CD4-positive, alpha-beta T cell treated with Interleukin-12 subunit alpha and Interleukin-12 subunit beta, for 1 hour (primary cell): ENCODE measurements around the gene SPON1.
"Not testable (repeated sequence)": the region's sequence is repeated elsewhere in the genome, so short reads cannot be mapped to it uniquely, and the experiment has no call there.

ENCODE experiments used
- DNase-seq: peaks from one replicate; pipeline ENCODE4 v3.0.0-alpha.2; 2020

Gene SPON1

DNA sequence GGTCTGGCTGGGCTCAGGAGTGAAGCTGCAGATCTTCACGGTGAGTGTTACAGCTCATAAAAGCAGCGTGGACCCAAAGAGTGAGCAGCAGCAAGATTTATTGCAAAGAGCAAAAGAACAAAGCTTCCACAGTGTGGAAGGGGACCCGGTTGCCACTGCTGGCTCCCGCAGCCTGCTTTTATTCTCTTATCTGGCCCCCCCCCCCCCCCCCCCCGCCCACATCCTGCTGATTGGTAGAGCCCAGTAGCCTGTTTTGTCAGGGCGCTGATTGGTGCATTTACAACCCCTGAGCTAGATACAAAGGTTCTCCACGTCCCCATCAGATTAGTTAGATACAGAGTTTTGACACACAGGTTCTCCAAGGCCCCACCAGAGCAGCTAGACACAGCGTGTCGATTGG lies 128.1 kb downstream of the SPON1 start:
- DNase-seq, result not testable (repeated sequence)

DNA sequence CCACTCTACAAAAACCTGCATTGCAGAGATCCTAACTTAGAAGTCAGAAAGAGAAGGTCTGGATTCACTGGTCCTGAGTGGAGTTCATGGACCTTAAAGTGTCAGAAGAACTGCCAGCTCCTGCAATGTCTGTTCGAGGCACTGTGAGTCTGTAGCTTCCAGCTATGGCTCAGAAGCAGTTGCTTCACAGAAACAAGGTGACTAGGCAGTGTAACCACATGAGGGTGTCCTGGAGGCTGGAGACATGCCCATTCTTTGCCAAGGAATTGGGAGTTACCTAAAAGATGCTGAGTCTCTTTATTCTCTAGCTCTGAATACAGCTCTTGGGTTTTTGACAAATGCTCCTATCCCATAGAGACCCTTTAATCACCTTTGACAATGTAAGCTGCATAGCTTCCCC lies 130.5 kb downstream of the SPON1 start:
- no peak for DNase-seq

DNA sequence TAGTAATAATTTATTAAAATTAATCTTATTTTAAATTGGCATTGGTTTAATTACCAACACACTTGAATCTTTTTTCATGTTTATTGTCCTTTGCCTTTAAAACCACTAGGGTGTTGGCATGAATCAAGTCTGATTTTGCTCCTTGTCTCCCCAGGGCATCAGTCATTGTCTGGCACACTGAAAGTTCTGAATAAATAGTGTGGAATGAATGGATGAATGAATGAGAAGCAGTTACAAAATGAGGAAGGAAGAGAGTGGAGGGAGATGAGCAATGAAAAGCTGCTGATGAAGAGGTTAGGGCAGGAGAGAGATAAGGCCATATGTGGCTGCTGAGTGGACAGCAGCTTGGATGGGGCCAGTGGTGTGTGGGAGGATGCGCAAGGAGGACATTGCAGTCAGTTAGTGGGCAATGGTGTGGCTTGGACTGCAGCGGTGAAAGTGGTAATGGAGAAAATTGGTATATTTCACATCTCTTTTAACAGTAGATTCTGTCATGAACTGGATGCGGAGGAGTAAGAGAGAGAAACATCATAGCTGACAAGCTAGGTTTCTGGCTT lies 132.0 kb downstream of the SPON1 start:
- no peak for DNase-seq

DNA sequence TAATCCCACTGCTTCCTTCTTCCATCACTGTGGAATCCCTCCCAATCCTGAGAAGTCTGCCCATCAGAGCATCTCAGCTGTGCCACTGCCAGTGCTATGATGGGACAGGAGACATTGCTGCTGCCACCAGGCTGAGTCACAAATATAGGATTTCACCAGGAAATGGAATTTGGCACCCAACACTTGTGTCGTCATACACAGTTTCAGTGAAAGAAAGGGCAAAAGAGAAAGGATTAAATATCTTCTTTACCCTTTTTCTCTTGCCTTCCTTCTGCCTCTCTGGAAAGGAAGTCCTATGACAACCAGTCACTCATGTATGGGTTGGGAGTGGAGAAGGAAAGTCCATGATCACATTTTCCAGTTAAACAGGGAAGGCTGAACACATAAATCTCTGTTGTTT lies 133.4 kb downstream of the SPON1 start:
- DNase-seq, result no peak

DNA sequence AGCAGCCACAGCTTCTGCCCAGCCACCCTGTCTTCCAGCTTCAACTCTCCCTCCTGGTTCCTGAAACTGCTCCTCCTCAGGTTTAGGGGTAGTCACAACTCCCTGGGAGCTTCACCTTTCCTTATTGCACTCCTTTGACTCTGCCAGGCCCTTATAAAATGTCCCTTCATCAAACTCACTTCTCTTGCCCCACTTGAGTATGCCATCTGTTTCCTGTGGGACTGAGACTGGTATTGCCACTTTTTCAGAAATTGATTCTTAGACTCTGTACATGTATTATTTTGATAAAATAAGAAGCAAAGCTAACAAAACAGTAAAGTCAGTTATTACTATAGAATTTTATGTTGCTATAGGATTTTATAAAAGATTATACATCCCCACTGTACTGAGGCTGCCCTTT lies 134.1 kb downstream of the SPON1 start:
- DNase-seq, result no peak

DNA sequence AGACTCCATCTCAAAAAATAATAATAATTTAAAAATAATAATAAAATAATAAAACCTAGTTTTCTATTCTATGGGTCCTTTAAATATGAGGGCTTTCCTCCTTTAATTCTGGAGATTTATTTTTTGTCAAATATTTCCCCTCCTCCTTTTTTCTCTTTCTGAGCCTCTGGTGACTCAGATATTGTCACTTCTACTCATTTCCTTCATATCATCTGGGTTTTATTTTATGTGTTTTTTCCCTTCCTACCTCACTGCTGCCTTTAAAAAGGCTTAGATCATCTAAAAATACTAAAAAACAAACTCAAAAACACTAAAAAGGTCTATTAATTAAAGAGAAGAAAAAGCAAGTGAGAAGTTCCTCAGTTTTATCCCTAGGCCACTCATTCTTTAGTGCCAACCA lies 138.9 kb downstream of the SPON1 start:
- DNase-seq, result no peak

DNA sequence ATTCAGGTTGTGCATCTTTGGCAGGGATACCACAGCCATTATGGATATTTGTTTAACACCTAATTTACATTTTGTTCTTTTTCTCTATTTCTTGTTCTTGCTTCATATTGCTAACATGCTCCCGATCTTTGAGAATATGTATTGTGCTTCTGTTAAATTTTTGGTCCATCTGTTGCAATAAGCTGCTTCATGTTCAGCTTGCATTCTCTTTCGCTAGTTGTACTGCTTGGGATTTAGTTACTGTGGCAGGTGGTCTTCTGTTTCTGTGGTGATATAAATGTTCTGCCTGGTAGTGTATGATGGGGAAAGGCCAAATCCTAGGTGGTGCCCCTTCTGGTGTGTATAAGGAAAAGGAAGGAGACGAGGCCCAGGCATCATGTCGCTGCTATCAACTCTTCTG lies 140.2 kb downstream of the SPON1 start:
- no peak for DNase-seq

DNA sequence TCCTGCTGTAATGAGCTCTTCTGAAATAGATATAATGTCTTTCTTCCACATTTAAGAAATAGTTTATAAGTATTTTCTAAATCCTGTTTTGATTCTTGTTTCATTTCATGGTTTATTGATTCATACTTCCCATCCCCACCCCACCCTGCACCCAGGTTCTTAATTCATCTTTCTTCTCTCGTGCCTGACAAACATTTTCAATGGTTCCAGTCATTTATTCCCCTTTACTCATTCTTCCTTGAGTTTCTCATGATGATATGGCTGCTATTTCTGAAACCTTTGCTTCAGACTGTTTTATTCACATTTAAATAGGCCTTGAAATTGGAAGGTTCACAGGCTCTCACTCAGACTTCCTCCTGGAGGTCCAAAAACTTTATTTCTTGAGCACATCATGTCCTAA lies 142.9 kb downstream of the SPON1 start:
- no peak for DNase-seq

DNA sequence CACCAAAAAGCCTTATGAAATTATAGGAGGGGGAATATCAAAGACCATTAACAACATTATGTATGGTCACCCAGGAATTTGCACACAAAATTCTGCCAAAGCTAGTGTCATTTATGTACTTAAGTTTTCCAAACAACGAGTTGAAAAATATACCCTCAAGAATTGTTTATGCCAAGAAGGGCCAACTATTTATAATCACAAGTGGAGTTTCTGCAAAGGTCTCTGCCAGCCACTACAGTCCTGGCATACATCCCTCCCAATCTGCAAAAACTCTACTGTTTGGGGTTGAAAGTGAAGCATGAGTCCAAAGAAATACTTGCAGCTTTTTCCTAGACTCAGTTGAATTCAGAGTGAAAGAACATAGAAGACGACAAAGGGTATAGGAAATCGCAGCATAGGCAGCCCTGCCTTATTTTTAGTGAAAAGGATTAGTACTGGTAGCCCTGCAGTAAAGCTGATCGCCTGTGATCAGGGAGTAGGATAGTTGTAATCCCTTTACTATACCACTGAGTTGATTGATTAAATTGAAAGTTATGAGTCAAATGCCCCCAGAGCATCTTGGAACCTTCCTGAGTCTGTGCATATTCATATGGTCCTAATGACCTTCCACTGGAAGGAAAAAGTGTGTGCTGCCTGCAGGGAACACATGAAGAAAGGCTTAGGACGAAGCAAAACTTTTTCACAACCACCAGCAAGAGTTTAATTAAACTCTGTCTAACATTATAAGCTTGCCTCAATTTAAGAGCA lies 144.0 kb downstream of the SPON1 start:
- no peak for DNase-seq

DNA sequence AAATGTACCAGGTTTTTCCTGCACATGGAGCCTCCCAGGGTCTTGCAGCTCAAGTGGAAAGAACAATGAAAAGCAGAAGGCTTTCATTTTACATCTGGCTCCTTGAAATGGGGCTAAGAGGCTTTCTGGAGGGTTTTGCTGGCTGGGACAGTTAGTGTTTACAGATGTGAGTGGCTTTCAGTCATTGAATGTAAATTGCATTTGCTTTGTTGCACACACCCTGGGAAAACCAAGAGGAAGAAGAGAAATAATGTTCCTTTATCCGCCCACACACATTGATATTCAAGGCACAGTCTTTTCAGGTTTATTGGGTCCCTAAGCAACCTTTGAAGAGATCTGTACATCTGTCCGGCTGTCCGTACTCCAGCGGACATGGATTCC lies 144.5 kb downstream of the SPON1 start:
- no peak for DNase-seq

DNA sequence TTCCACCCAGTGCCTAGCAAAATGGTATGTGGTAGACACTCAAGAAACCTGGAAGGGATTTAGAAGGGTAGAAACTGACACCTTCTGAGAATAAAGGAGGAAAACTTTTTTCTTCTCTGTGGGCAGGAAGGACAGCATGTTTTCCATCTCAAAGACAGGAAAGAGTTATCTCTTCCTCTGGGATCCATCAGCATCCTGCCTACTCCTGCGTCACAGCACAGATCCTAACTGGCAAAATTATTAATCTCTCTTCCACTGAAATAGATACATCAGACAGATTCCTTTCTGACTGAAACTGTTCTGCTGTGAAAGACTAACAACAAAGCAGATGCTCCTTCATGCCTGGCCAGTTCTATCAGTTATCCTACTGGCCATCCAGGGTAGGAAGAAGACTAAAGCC lies 147.2 kb downstream of the SPON1 start:
- no peak for DNase-seq

DNA sequence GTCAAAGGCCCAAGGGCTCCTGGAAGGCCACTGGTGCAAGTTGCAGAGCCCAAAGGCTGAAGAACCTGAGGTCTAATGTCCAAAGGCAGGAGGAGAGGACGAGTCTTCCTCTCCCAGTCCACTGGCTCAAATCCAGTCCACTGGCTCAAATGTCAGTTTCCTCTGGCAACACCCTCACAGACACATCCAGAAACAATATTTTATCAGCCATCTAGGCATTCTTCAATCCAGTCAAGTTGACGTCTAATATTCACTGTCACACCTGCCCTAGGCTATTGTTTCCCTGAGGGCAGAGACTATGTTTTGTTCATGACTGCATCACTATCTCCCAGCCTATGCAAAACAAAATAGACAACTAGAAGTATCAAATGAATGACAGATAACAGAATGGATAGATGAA lies 148.1 kb downstream of the SPON1 start:
- no peak for DNase-seq

DNA sequence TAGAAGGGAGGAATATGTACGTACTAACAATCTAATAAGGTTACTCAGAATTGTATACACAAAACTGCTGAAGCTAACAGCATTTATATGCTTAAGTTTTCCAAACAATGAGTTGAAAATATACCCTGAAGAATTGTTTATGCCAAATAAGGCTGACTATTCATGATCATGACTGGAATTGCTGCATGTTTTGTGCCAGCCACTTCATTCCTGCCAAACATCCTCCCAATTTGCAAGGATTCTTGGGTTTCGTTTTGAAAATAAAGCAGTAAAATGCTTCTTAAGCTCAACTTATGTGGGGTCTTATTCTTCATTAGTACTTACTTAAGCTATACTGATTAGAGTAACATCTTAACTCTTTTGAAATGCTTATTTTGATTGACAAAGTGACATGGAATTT lies 149.0 kb downstream of the SPON1 start:
- no peak for DNase-seq

DNA sequence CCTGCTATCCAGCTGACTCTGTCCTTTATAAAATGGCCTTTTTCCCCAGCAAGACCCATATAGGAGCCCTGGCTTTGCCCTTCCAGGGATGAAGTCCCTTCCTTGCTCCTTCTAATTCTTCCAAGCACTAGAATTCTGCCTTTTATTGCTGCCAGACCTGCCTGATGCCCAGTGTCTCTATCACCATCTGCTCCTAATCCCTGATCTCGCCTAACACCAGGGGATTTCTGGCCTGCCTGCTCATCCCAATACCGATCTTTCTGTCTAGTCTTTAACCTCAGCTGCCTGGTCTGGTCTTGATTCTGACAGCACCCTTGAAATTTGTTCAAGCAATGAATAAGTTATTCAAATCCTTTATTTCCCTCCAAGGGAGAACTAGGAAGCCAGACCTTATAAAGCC lies 150.2 kb downstream of the SPON1 start:
- DNase-seq, result no peak

DNA sequence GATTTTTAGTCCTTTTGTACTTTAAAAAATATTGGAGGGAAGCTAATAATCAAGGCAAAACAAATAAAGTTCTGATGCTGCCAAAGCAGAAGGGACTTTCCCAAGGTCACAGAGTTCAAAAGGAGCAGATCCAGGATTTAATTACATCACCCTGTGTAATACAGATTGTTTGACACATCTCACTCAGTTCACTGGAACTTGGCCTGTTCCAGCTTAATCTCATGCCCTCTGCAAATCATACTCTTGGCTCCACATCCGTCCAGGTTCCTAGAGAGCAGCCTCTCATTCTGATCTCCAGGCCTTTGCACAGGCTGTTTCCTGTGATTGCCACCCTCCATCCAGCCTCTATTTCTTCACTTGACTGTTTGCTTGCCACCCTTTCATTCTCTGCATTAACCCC lies 151.7 kb downstream of the SPON1 start:
- no peak for DNase-seq

DNA sequence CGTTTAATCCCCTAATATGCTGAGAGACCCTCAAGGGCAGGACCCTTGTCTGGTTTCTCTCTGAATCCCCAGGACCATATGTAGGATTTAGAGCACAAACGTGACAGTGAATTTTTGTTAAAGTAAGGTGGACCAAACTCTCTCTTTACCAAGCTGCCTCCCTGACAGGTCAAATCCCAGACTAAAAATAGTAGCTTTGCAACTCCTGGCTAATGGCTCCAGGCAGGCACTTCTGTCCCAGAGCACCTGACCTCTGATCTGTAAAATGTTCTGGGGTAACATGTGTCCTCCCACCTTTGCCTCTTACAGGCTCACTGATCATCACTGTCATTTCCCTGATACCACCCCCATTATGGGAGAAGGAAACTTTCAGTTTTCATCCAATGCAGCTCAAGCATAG lies 152.3 kb downstream of the SPON1 start:
- no peak for DNase-seq

DNA sequence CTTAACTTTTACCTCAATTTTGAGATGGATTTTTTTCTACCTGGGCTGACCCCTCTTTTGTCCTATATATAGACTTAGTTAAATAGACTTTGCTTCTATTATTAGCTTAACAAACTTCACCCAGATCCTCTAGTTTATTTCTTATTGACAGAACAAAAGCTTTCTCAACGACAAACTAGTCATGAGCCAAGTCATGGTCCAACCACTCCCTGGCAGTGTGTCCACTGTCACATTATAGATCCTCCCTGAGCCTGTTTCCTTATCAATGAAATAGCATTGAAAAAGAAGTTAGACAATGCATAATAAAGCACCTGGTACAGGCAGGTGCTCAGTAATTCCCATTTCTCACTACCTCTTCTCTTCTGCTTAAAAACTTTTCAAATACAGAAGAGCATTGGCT lies 155.1 kb downstream of the SPON1 start:
- no peak for DNase-seq

DNA sequence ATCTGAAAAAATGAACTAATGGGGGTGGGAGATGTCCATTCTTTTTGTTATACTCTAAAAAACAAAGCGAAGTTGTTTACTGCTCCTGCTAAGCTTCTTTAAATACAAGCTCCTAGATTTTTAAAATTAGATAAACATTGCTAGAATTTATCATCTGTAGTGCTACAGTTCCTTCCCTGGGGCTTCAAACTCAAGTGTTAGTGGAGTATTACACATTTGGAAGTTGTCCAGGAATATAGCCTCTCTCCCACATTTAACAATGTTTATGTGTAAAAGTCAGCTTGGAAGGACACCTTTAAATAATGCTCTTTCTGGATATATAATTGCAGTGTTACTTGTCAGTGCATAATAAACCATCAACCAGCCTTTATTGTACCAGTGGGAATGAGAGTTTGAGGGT lies 155.5 kb downstream of the SPON1 start:
- DNase-seq, result no peak

DNA sequence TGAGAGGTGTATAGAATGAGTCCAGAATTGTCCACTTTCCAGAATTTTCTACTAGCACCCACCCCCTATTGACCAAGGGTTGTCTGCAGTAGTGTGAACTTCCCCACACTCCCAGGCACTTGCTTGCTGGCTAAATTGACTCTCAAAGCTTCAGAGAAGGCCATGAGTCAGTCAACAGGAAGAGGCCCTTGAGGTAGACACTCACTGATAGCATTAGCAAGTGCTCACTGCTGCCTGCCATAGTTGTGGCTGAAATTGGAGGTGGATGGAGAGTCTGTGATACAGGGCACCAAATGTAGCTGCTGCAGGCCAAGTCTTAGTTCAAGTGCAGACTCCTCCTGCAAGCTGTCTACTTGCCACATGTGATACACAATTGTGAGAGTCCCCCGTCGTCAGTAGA lies 156.8 kb downstream of the SPON1 start:
- no peak for DNase-seq

DNA sequence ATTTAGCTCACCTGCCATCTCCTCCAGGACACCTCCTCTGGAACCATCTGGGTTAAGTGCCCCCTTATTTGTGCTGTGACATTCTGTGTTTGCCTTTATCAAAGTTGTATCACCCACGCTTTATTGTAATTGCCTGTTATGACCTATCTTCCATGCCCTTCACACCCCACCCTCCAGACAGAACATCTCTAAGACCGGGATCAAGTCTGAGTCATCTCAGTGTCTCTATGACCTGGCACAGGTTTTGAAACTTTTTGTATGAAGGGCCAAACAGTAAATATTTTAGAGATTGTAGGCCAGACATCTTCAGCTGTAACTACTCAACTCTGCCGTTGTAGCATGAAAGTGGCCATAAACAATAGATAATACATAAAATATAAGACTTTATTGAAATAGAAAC lies 161.8 kb downstream of the SPON1 start:
- DNase-seq, result no peak

DNA sequence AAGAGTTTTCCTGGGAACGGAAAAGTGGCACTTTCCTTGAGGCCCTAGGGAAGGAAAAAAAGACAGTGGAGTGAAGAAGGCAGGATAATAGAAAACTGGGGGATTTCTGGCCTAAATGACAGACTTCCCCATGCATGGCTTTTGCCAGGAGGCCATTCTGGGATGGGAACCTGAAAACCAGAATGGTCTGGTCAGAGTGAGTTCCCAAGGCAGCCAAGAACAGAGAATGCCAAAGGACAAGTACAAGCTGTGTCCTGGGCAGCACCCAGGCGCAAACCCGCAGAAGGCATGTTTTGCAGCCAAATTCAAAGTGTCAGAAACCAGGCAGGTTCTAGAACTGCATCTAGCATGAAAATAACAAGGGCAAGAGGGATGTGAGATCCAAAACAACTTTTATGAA lies 162.4 kb downstream of the SPON1 start:
- no peak for DNase-seq

DNA sequence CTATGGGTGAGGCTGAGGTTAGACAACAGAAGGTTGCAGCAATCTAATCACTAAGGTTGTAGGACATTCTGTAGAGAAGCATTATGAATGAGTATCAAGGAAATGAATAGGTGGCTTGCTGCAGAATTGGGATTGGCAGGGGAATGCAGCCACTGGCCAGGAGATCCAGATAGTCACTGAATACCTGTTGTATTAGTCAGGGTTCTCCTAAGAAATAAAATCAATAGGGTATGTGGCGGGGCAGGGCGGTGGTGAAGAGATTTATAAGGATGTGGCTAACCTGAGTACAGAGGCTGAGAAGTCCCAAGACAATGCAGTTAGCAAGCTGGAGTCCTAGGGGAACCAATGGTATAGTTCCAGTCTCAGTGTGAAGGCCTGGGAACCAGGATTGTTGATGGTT lies 163.0 kb downstream of the SPON1 start:
- DNase-seq, result no peak

DNA sequence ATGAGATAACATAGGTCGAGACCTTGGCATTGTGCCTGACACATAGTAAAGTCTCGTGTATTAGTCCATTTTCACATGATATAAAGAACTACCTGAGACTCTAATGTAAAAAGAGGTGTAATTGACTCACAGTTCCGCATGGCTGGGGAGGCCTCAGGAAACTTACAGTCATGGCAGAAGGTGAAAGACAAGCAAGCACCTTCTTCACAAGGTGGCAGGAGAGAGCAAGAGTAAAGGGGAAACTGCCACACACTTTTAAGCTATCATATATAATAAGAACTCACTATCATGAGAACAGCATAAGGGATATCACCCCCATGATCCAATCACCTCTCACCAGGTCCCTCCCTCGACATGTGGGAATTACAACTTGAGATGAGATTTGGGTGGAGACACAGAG lies 165.2 kb downstream of the SPON1 start:
- DNase-seq, result no peak

DNA sequence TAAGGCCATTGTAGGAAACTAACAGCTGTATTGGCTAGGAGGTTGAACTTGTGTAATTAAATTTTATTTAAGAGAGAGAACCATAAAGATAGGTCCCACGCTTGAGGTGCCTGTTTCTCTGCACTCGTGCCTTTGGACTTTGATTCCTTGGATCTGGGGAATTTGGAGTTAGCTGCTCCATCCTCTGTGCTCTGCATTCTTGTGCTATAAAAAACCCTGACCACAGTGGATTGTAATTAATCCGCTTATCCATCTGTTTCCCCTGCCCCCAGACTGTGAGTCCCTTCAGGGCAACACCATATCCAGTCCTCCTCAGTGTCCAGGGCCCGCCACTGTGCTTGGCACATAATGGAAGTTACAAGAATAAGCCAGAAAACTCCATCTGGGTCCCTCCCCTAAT lies 169.8 kb downstream of the SPON1 start:
- no peak for DNase-seq

DNA sequence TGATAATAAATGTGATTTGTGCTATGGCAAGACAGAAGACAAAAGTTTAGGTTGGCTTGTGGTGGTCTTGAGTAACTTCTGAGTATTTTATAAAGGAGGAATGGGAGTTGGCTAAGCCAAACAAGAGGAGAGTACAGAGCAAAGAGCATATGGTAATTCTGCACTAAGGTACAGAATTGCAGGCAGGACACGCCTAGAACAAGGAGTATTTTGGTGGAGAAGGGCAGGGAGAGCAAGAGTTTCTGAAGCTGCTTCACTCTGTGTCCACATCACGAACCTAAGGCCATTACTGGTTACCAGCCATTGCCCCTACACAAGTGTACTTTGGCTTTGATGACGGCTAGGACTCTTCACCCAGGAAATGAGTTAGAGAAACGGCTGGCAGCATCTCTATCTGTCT lies 170.9 kb downstream of the SPON1 start:
- no peak for DNase-seq
